Loucy (cell line): ENCODE results near the gene SORCS2.

Experiments
- H2AFZ ChIP-seq: fragments of 200-600 bp; sonication (generic); 2 replicates; pipeline ENCODE4 v1.6.0; 2016; ENCODE audit warnings: antibody characterized with exemption, mild to moderate bottlenecking, low read length, moderate library complexity
- H3F3A ChIP-seq: fragments of 200-600 bp; 2 replicates; pipeline ENCODE4 v1.6.0; 2016; ENCODE audit warnings: antibody characterized with exemption, low read depth, mild to moderate bottlenecking
- H3K27me3 ChIP-seq: fragments of 200-600 bp; sonication (generic); 2 replicates; pipeline ENCODE4 v1.6.1; 2014; ENCODE audit warnings: low read length, mild to moderate bottlenecking; ENCODE audit not compliant: insufficient read depth, poor library complexity, severe bottlenecking
- H3K36me3 ChIP-seq: fragments of 200-600 bp; sonication (generic); 2 replicates; pipeline ENCODE4 v1.6.1; 2016; ENCODE audit warnings: low read length; ENCODE audit not compliant: insufficient read depth
- H3K4me1 ChIP-seq: fragments of 200-600 bp; sonication (generic); 2 replicates; pipeline ENCODE4 v1.5.1; 2014; ENCODE audit warnings: low read length, mild to moderate bottlenecking; ENCODE audit not compliant: insufficient read depth, poor library complexity, severe bottlenecking
- H3K4me2 ChIP-seq: fragments of 200-600 bp; sonication (generic); 2 replicates; pipeline ENCODE4 v1.6.0; 2014; ENCODE audit warnings: antibody characterized with exemption, low read length, low read depth, mild to moderate bottlenecking; ENCODE audit not compliant: poor library complexity, severe bottlenecking
- H3K4me3 ChIP-seq: fragments of 200-600 bp; sonication (generic); 2 replicates; pipeline ENCODE4 v1.5.1; 2014; ENCODE audit warnings: low read length, mild to moderate bottlenecking, mixed read lengths; ENCODE audit not compliant: poor library complexity, severe bottlenecking
- H3K79me2 ChIP-seq: fragments of 200-600 bp; sonication (generic); 2 replicates; pipeline ENCODE4 v1.6.1; 2014; ENCODE audit warnings: low read length; ENCODE audit not compliant: insufficient read depth
- H3K9ac ChIP-seq: fragments of 200-600 bp; sonication (generic); 2 replicates; pipeline ENCODE4 v1.6.0; 2014; ENCODE audit warnings: mild to moderate bottlenecking, low read depth, low read length, moderate library complexity; ENCODE audit not compliant: poor library complexity, severe bottlenecking
- H3K9me2 ChIP-seq: fragments of 200-600 bp; sonication (generic); replicated peaks from 2 replicates; pipeline ENCODE4 v1.6.1; 2016; ENCODE audit warnings: low read depth, low read length, mixed read lengths
- H3K9me3 ChIP-seq: fragments of 200-600 bp; sonication (generic); 2 replicates; pipeline ENCODE4 v1.6.1; 2014; ENCODE audit warnings: mild to moderate bottlenecking, antibody characterized with exemption, low read length, low read depth; ENCODE audit not compliant: insufficient read depth
- H4K20me1 ChIP-seq: fragments of 200-600 bp; sonication (generic); 2 replicates; pipeline ENCODE4 v1.6.0; 2014; ENCODE audit warnings: antibody characterized with exemption, low read length, mild to moderate bottlenecking; ENCODE audit not compliant: insufficient read depth, poor library complexity, severe bottlenecking
- CTCF ChIP-seq: fragments of 200-600 bp; sonication (generic); conservative IDR thresholded peaks from 2 replicates; pipeline ENCODE4 v1.5.1; 2014; ENCODE audit warnings: mild to moderate bottlenecking, antibody characterized with exemption, low read length
- EZH2phosphoT487 ChIP-seq: fragments of 200-600 bp; IDR thresholded peaks from 2 replicates; pipeline ENCODE4 v1.6.1; 2018; ENCODE audit warnings: antibody characterized with exemption, mild to moderate bottlenecking, moderate library complexity, borderline replicate concordance

SORCS2 gene

GRCh38 chr4:7327341-7327885 is 135.1 kb downstream of the SORCS2 start:
- Histone ChIP-seq H3K9me3 (peaks cover 9% of the 10 kb centered on the region; the same call in 1 of the 2 replicates), H4K20me1 (no peaks in the 10 kb centered on the region), H3F3A (no peaks in the 10 kb centered on the region), H3K9ac (no peak overlapping the region), H3K9me2 (no peaks in the 10 kb centered on the region), H3K79me2 (no peaks in the 10 kb centered on the region), H3K27me3 (no peaks in the 10 kb centered on the region), H3K36me3 (no peaks in the 10 kb centered on the region), H2AFZ (no peak overlapping the region), H3K4me2 (no peak overlapping the region), H3K4me1 (no peaks in the 10 kb centered on the region), H3K4me3 (no peak overlapping the region)
- TF ChIP-seq CTCF (no peak), EZH2phosphoT487 (no peak)

GRCh38 chr4:7328162-7328912 is 136.0 kb downstream of the SORCS2 start:
- H3K9me2 ChIP-seq = no peaks in the 10 kb centered on the region
- H2AFZ ChIP-seq = no peak overlapping the region
- no peaks in the 10 kb centered on the region for H3K4me1 ChIP-seq
- H3K79me2 ChIP-seq = no peaks in the 10 kb centered on the region
- H3K9me3 ChIP-seq = peaks cover 9% of the 10 kb centered on the region; the same call in 1 of the 2 replicates
- H4K20me1 ChIP-seq = no peaks in the 10 kb centered on the region
- TF ChIP-seq CTCF = no peak
- TF ChIP-seq EZH2phosphoT487 = no peak
- no peaks in the 10 kb centered on the region for H3K36me3 ChIP-seq
- H3K9ac ChIP-seq = no peak overlapping the region
- H3K4me2 ChIP-seq = no peak overlapping the region
- H3K27me3 ChIP-seq = no peaks in the 10 kb centered on the region
- no peak overlapping the region for H3K4me3 ChIP-seq
- no peaks in the 10 kb centered on the region for H3F3A ChIP-seq

- no peak overlapping the region for H2AFZ ChIP-seq
- H3K4me3 ChIP-seq = no peak overlapping the region
- peaks cover 9% of the 10 kb centered on the region; the same call in 1 of the 2 replicates for H3K9me3 ChIP-seq
- H3K36me3 ChIP-seq = no peaks in the 10 kb centered on the region
- H3K9ac ChIP-seq = no peak overlapping the region
- no peaks in the 10 kb centered on the region for H4K20me1 ChIP-seq
- no peaks in the 10 kb centered on the region for H3K9me2 ChIP-seq
- no peaks in the 10 kb centered on the region for H3K79me2 ChIP-seq
- no peak overlapping the region for H3K4me2 ChIP-seq
- no peaks in the 10 kb centered on the region for H3F3A ChIP-seq
- no peak for TF ChIP-seq EZH2phosphoT487
- no peak for TF ChIP-seq CTCF
- H3K27me3 ChIP-seq = no peaks in the 10 kb centered on the region
- no peaks in the 10 kb centered on the region for H3K4me1 ChIP-seq
These were observed 136.7 kb downstream of the SORCS2 start for GRCh38 chr4:7328913-7329638.
